HG02759 (cell line): ENCODE data around the gene MYO5B.

Source experiments
- ATAC-seq: cut with Tn5 transposase; IDR thresholded peaks from one replicate; pipeline ENCODE4 v1.9.1; 2021; ENCODE audit warnings: mild to moderate bottlenecking, moderate library complexity; ENCODE audit not compliant: unreplicated experiment

MYO5B gene

DNA sequence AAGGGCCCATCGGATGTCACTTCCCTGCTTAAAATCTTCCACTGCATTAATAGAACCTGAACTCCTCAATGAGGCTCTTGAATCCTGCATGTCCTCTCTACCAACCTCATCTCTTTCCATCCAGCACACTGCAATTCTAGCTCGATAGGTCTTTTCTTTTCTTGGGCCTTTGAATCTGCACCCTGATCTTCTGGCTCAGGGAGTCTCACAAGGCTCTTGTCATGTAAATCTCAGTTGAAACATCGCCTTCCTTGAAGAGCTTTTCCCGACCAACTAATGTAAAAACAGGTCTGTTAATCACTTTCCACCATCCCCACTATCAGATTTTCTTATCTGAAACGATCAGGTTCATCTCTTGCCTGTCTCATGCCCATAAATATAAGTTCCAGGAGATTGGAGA, 120.5 kb downstream of the MYO5B start:
- ATAC-seq = no peak

DNA sequence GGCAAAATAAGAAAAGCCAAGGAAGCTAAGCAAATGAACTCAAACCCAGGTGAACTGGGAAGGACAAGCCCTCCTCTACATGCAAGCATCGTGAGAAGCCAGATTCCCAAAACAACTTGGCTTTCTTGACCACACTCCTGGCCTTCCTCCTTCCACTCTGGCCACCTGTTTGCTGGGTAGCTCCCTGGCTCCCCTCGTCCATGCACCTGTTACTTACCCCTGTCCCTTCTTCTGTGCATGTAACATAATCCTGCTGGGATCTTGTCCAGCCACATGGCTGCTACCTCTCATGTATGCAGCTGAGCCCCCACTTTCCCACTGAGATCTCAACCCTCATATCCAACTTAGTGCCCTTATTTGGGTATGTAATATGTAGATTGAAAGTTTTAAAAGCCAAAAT, 121.6 kb downstream of the MYO5B start:
- ATAC-seq = no peak

DNA sequence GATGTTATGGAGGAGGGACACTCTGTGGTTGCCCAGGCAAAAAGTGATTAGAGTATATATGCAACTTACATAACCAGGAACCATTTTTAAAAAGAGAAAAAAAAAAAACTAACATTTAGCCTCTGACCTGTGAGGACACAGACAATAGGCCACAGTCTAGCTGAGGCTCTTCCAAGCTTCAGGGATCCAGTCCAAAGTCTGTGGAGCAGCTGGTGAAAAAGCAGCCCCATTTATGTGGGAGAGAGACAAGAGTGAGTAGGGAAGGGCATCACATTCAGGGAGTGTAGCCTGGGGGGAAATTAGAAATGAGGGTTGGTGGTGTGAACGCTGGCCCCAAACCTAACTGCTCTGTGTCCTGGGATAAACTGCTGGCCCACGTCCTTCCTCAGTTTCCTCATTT, 122.8 kb downstream of the MYO5B start:
- no peak for ATAC-seq

DNA sequence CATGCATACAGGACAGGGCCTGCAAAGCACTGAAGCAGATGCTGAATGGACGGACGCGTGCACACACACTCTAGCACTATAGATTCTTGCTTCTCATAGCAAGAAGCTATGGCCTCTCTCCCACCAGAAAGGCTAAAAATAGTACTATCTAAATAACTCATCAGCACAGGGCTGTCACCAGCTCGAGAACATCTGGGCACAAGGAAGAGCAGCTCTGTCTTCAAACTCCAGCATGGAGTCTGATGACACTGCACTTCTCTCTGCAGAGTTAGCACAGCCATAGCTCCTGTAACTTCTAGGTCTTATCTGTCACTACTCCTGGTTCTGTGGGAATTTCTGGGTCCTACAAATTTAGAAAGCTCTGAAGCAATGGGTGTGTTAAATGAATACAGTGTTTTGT, 123.5 kb downstream of the MYO5B start:
- ATAC-seq = no peak

DNA sequence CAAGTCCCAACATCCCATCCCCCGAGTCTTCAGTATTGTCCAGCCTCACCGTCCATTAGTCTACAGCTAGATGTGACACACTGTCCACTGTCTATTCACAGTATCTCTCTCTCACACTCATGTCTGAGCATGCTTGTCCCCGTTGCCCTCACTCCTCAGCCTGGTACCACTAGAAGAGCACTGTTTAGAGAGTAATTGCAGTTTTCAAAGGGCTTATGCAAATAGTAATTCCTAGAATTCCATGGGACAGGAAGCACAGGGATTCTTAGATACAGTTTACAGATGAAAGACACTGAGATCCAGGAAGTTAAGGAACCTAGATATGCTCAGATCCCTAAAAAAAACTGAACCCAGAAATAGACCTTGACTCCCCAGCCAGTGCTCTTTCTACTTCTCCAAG, 125.5 kb downstream of the MYO5B start:
- no peak for ATAC-seq

DNA sequence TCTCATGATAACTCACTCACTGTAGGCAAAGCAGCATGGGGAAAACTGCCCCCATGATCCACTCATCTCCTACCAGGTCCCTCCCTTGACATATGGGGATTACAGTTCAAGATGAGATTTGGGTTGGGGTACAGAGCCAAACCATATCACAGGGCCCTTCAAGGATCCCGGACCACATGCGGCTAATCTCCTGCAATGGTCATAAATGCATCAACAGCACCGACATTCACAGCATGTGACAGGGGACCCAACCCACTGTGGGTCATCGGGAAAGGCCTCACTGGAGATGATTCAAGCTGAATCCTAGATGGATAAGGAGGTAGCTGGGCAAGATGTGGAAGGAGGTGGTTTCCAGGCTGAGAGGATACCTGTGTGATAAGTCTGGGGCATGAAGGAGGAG, 129.4 kb downstream of the MYO5B start:
- no peak for ATAC-seq

DNA sequence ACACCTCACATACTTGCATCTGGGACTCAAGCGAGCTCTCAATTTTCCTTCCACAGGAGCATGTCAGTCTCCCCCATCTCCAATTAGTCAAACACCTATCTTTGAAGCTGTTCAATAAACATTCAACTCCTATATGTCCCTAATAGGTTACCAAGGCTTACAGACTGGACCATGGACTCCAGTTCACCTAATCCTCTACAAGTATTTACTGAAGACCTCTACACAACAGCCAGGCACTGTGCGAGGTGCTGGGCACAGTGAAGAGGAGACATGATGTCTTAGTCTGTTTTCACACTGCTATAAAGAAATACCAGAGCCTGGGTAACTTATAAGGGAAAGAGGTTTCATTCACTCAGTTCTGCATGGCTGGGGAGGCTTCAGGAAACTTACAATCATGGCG, 129.9 kb downstream of the MYO5B start:
- ATAC-seq = no peak

DNA sequence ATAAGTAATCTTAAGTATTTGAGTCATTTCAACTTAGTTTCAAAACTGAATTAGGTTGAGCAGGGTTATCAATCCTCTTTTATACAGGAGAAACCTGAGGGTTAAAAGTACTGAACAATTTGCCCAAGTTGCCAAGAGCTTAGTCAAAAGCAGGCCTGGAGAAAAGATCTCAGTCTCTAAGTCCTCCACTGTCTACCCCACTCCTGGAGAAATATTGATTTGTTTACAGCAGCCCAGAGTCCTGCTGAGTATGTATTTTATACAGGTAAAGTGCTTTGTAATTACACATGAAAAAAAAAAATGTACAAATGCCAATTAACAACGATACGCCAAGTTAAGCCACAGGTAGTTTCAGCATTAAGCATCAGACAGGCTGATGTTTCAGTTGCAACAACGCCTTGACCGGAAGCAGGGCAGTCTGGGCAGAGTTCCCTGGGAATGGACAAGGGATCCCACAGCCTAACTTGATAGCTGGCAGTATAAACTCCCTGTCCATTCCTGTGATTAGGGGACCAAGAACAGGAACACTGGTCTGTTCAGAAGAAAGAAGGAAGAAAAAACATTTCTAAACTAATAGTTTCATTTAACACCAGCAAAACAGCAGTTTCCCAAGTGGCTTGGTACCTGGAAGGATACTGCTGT, 132.9 kb downstream of the MYO5B start:
- no peak for ATAC-seq

DNA sequence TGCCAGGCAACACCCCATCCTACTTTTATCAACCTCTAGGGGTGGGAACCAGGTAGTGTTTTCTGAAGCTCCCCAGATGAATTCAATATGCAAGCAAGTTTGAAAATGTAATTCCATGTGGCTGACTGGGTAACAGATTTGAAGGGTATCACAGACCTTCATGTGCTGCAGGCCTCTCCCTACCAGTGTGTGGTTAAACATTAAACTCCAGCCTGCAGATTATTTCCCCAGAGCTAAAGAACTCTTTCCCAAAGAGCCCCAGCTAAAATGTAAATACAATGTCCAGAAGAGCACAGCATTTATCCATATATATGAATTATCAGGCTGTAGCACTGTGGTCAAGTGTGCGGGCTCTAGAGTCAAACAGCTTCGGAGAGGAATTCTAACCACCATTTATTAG, 134.1 kb downstream of the MYO5B start:
- ATAC-seq = no peak

DNA sequence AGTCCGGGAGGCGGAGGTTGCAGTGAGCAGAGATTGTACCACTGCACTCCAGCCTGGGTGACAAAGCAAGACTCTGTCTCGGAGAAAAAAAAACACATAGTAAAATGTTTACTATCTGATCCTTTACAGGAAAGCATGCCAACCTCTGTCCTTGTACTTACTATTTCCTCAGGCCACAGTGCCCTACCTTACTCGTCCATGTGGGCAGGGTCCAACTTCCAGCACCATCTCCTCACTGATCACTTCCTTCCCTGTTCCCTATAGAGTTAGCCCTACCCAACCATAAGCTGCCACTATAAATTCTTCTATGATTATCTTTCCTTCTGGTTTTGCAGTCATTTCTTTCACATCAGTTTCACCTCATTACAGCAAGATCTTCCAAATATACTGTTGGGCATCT, 136.2 kb downstream of the MYO5B start:
- no peak for ATAC-seq

DNA sequence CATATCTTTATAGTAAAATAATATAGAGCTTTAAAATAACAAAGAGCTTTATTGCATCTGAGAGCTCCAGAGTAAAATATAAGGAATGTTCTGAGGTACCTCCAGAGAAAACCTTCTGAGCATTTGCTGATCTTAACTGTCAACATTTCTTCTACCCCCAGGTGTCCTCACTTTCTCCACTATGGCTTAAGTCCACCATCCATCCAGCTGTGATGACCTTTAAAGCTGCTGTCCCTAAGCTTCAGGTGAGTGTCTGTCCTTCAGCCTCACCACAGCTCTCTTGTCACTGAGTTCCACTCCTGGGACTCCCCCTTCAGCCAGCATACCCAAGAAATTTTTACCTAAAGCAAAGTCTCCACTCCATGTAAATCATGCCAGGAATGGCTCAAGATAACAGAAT, 137.9 kb downstream of the MYO5B start:
- ATAC-seq = no peak

DNA sequence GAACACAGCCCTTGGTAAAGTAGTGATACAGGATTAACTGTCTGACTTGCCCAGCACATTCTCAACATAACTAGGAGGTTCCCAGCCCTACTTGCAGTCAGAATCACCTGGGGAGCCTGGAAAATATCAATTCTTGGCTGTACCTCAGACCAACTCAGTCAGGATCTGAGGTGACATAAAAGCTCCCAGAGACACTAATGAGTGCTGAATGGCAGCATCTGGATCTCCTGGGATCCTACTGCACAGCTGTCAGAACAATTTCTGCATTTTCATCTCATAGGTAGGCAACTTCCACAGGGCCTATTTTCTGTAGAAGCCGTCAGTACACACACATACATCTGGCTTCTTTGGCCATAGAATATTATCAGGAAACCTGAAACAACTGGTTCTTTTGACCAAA, 138.8 kb downstream of the MYO5B start:
- no peak for ATAC-seq

DNA sequence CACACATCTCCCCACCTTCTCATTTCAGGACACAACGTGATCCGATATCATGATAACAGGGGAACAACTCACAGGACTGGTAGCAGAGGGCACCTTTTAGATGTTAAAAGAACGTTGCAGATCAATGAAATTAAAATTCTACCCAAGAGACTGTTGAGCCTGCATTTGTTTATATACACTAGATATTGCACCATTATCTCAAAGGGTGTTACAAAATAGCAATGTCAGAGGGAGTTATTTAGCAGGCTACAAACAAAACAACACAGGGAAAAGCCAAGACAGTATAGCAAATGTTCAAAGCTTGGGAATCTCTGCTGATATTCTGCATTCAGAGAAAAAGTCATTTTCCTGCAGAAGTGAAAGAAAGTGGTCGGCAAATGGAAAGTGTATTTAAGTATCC, 139.5 kb downstream of the MYO5B start:
- no peak for ATAC-seq

DNA sequence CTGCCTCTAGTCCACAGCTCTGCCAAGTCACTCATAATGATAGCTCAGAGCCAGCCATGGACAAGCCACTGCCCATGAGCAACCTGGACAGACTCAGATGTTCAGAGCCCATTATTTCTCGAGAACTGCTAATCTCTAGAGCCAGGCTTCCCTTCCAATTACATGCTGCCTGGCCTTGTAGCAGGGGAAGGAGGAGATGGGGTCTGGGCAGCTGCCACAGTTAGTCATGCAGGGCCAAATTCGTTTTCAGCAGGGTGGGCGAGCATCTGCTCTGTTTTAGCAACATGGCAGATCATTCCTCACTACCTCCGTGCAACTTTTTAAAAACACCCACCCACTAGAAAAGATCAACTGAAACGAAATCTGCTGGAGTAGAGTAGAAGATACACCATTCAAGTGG, 141.8 kb downstream of the MYO5B start:
- ATAC-seq = no peak

DNA sequence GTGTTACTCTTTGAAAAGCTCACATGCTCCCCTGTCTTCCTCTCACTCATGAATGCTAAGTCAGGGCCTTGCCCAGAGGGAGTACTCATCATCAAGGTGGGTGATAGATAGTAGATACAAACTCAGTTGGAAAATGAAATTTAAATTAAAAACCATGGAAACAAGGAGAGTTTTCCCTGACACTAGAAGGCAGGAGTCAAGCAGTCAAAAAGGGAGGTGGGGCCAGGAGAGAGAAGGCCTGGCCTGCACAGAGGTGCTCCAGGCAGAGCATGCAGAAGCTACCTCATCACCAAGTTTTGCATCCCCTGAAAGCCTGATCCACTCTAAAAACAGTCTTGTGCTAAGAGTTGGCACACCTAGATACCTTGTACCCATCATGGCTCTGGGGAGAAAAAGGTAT, 143.7 kb downstream of the MYO5B start:
- no peak for ATAC-seq

DNA sequence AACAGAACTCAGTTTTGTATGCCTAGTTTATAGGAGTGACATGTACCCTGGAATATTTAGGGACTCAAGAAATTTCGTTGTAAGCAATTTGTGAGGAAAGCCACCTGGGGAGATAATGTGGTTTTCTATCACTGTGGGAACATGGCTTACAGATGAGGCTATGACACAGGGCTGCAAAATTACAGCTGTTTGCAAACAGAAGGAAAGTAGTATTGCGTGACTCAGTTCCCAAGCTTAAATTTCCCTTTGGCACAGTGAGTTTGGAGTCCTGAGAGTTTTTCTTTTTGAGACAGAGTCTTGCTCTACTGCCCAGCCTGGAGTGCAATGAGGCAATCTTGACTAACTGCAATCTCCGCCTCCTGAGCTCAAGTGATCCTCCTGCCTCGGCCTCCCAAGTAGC, 149.8 kb downstream of the MYO5B start:
- ATAC-seq = no peak

DNA sequence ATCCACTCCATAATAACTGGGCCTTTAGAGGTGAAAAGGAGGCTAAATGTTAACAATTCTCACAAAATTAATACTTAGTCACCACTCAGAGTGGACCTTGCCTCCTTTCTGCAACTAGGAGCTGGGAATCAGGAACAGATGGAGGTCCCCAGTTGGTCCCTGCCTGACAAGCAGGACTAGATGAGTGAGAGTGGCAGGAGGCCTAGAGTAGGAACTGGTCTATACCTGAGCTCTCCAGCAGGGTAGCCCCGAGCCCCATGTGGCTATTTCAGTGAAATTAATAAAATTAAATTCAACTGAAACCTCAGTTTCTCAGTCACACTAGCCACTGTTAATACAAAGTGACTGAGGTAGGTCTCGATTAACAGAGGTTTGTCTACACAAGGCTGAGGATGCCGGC, 150.5 kb downstream of the MYO5B start:
- ATAC-seq = no peak

DNA sequence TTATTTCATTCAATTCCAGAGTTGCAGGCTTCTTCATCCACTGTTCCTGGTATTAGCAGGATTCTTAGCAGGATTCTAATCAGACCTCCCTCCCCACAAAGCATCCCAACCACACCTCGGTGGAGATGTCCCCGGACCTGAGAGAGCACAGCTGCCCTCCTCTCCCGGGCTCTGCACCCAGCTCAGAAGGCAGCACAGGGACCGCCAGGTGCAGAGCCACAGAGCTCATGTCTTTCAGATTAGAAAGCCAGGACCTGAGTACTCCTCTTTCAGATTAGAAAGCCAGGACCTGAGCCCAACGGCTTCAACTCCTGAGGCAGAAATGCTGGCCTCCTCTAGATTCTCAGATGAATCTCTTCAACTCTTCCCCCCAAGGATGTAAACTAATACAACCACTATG, 152.3 kb downstream of the MYO5B start:
- no peak for ATAC-seq

DNA sequence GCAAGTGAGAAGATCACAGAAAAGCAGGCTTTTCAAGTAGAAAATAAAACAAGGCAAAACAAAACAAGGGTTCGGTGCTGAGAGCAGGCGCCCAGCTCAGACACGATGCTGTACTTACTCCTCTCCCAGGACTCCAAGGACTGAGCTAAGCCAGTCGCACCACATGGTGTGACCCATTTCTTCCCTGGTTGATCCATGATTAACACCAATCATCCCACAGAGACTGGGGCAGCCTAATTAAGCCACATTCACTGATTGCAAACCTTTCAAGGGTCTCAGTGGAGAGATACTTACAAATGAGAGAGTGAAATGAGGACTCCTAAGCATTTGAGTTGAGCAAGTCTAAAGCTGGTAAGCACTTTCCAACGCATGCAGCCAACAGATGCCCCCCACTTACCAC, 155.2 kb downstream of the MYO5B start:
- no peak for ATAC-seq

DNA sequence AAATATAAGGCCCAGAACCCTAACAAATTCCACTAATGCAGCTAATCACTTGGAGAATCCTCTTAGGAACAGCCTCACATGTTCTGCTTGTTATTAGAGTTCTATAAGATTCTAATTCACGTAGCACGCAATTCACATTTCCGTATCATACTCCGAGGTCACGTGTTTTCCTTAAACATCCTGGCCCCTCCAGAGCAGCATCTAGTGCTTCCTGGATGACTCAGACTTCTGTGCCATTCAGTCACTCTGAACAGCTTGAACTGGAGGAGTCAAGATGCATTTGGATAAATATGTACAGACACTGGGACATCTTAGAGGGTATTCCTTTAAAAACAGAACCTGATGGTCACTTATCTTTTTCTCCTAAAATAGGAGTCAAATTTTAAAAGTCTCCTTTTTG, 156.5 kb downstream of the MYO5B start:
- ATAC-seq = no peak

DNA sequence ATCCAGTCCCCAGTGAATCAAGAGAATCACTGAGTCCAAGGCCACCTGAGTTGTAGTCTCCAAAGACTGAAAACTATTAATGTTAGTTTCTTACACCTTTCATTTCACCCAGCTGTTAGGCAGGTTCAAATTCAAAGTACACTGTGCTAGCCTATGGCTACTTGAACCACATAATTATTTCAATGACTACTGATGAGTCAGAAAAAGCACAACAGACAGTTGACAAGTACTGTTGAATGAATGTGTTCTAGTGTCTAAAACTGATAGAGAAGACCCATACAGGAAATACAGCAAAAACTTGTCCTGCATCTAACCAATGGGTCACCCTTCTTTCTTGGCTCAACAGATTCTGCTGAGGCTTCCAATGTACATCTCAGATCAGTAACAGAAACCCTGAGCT, 160.9 kb downstream of the MYO5B start:
- no peak for ATAC-seq

DNA sequence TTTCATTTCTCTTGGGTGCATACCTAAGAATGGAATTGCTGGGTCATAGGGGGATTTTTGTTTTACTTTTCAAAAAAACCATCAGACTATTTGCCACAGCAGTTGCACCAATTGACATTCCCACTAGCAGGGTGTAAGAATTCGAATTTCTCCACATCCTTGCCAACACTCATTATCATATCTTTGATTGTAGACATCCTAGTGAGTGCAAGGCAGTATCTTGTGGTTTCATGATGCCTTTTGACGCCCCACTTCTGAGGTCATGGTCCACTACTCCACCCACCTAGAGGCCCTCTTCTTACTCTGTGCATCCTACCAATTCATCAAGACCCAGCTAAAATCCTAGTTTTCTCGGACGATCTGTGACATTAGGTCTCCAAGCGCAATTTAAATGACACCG, 161.9 kb downstream of the MYO5B start:
- ATAC-seq = no peak

DNA sequence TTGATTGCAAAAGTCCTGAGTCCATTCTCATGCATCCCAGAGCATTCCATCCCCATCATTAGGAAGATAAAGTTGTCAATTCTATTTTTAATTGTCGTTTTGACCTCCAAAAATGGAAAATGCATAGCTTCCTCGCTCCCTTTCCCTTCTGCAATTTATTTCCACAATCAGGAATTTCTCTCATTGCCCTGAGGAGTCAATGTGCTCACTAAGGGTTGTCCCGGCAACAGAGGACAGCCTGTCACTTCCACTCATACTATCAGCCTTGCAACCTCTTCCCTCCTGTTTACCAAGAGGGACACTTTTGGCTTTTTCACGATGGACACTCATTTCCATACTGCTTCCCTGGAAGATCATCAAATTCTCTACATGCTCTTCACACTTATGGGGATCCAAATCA, 164.8 kb downstream of the MYO5B start:
- ATAC-seq = no peak

DNA sequence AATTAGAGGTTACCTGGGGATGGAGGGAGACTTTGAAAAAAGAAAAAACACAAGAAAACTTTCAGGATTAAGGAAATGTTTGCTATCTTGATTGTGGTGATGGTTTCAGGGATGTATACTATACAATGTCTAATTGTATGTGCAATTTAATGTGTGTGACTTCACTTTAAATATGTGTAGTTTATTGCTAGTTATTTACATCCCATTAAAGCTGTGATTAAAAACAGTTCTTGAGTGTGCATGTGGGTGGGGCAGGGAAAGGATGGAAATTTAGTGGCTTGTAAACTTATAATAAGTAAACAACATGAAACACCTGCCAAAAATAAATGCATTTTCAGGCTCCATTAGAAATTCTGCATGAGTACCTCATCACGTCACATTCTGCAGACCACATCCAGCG, 167.0 kb downstream of the MYO5B start:
- no peak for ATAC-seq
